Measurements from ENCODE around the gene CCP110. TPM values are rescaled to one million over a fixed set of nuclear protein-coding genes. Genes with fewer than 3 reads are reported as not detected.

Gene CCP110
- total RNA-seq, 1 donor from 2014 or later: 73.8 TPM

- no peak for DNase-seq (ENCODE audit: low spot score in 2 of 2)
- no peak for FAIRE-seq
These were observed 15.9 kb upstream of the CCP110 start for GRCh38 chr16:19507867-19508266.

DNA sequence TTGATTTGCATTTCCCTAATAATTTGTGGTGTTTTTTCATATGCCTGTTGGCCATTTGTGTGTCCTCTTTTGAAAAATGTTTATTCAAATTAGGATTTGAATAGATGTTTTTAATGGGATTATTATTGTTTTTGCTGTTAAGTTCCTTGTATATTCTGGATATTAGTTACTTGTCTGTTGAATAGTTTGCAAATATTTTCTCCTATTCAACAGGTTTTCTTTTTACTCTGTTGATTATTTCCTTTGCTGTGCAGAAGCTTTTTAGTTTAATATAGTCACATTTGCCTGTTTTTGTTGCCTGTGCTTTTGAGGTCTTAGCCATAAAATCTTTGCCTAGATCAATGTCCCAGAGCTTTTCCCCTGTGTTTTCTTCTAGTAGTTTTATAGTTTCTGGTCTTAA lies 11.4 kb upstream of the CCP110 start:
- FAIRE-seq (no peak), DNase-seq (ENCODE audit: low spot score in 2 of 2) (no peak)

- no peak for DNase-seq (ENCODE audit: low spot score in 2 of 2)
- peak; percentile 6 for FAIRE-seq
These were observed 10.2 kb upstream of the CCP110 start for GRCh38 chr16:19513377-19514053.

DNA sequence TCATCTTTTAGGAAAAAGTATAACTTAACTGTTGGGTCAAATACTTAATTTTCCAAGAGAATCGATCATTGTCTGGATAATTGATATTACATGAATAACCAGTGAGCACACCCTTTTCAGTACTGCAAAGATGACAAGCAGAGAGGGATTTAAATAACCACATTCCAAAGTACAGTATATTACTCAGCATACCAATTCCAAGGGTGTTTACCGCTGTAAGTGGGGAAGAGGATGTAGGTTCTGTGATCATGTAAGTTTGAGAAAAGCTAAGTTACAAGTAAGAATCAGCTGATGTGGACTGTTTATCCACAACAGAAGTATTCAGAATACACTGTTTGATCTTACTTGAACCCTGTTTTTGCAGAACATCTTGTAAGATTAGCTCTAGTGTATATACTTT lies 8.0 kb upstream of the CCP110 start:
- no peak for DNase-seq (ENCODE audit: low spot score in 2 of 2)
- FAIRE-seq: no peak

DNA sequence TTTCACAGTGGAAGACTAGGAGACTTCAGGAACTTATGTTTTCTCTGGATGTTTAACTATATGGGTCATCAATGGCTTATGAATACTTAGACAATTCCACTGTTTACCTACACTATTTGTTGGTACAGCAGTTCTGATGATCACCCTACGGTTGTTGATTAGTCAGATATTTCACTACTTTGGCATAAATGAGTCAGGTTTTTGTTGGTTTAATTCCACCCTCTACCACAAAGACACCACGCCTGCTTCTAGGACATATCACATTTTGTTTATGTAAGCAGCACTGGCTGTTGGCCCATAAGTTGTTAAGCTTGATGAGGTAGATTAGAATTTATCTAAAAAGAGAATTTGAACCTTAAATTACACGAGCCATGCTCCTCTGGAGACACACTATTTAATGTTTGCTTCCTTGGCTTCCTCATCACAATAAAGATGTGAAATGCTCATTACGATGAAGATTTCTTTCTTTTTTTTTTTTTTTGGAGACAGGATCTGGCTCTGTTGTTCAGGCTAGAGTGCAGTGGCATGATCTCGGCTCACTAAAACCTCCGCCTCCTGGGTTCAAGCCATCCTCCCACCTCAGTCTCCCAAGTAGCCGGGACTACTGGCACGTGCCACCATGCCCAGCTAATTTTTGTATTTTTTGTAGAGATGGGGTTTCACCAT lies 6.2 kb upstream of the CCP110 start:
- FAIRE-seq (no peak), DNase-seq (ENCODE audit: low spot score in 2 of 2) (no peak)

GRCh38 chr16:19518388-19518787 lies 5.4 kb upstream of the CCP110 start:
- DNase-seq (ENCODE audit: low spot score in 2 of 2) (no peak), FAIRE-seq (no peak)

GRCh38 chr16:19520861-19521331 lies 2.8 kb upstream of the CCP110 start:
- FAIRE-seq (no peak), DNase-seq (ENCODE audit: low spot score in 2 of 2) (no peak)

DNA sequence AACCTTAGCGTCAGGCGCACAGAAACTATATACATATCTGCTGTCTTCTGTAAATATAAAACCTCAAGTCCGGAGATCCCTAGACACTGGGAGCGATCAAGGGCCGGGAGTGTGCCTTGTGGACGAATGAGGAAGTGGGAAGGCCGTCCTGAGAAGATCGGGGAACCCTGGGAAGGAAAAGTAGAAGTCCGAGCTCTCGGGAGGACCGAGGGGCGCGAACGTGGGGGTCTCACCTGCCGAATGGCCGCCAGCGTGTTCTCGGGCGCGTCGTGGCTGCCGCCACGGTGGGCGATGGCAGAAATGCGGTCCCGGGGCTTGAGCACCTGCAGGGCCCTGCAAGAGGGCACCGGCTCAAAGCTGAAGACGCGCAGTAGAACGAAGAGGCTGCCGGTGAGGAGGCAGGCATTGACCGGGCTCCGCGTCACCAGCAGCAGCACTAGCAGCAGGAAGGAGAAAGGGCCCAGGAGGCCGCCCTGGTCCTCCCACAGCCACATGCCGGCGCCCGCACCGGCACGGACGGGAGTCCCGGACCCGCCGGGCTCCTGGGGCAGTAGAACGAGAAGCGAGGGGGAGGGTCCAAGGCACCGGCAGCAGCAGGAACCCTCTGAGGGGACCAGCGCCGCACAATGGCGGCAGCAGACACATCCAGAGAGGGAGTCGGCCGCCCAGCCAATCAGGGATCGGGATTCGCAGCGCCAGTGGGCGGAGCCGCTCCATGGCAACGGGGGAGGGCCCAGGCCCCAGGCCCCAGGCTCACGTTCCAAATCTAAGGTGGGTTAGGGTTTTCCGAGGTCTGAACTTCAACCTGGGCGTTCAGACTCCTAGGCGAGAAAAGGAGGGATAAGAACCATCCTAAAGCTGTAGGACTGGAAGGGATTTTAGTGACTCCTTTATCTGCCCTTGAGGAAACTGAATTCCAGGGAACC lies 2.0 kb upstream of the CCP110 start, which contains the start of gene GDE1:
TSS of gene GDE1 (minus strand) at position 628 of the 926 bp plus-strand sequence. CDS start at position 494, 134 bp downstream.
- FAIRE-seq (no peak), DNase-seq (ENCODE audit: low spot score in 2 of 2) (peak; percentile 88 to 92)

GRCh38 chr16:19522397-19522732 lies 1.4 kb upstream of the CCP110 start:
- DNase-seq (ENCODE audit: low spot score in 2 of 2): no peak
- FAIRE-seq: no peak

- no peak for FAIRE-seq
- no peak for DNase-seq (ENCODE audit: low spot score in 2 of 2)
These were observed 982 bp upstream of the CCP110 start for GRCh38 chr16:19522760-19523159.

DNA sequence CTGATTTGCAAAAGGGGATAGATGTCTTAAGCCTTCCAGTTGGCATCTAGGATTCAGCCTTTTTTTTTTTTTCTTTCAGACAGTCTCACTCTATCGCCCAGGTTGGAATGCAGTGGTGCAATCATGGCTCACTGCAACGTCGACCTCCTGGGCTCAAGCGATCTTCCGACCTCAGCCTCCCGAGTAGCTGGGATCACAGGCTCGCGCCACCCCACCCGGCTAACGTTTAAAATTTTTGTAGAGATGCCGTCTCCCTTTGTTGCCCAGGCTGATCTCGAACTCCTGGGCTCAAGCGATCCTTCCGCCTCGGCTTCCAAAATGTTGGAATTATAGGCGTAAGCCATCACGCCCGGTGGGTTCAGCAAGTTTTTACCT lies 571 bp upstream of the CCP110 start:
- DNase-seq (ENCODE audit: low spot score in 2 of 2) (no peak), FAIRE-seq (no peak)

DNA sequence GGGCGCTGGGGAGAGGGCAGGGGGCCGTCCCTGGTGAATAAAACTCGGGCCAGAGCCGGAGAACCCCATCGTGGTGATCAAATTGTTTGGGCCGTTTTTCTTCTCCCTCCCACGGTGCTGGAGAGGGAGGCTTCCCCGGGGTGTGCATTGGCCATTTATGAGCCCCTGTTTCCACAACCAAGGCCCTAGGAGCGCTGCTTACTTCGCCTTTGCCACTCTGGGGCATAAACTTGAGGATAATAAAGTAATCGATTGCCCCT lies 544 bp downstream of the CCP110 start:
- no peak for FAIRE-seq
- no peak for DNase-seq (ENCODE audit: low spot score in 2 of 2)

DNA sequence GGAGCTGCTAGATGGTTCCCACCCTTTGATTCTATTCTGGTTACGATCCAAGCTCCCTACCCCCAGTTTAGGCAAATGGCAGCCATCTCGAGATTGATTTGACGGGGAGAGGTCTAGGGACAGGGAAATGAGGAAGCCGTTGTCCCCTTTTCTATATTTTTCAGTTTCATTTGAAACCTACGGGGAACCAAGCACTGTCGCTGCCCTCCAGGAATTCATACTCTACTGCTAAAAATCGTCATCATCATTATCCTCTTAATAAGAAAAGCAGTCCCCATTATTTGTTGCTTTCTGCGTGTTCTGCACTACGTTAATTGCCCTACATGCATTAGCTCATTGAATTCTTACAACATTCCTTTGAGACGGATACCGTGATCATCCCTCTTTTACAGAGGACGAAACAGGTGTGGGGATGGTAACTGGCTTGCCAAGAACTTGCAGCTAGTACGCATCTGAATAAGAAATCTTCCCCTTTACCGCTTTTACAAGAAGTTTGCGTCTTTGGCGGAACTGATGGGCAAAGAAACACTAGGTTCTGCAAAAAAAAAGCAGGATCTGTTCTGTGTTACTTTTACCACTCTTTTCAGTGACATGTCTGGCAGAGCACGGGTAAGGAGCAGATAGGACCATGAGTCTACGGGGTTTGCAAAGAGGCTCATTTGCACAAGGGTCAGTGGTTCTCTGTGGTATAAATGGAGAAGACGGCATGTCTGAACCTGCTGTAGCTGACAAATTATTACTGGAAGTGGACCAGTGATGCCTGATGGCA lies 1.1 kb downstream of the CCP110 start:
- FAIRE-seq (no peak), DNase-seq (ENCODE audit: low spot score in 2 of 2) (no peak)

- FAIRE-seq (no peak), DNase-seq (ENCODE audit: low spot score in 2 of 2) (no peak)
These were observed 1.6 kb downstream of the CCP110 start for GRCh38 chr16:19525385-19525723.

DNA sequence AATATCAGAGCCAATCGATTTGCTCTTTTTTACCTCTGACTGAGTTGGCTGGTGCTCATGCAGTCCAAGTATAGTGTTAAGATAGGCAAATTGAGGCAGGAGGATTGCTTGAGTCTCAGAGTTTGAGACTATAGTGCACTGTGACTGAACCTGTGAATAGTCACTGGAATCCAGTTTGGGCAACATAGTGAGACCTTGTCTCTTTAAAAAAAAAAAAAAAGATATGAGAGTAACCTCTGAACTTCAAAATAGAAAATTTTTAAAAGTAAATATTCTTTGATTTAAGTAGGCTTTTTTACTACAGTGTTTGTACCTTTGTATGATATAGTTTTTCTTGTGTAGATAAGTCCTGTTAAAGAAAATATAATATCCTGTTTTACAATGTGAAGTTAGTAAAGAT lies 3.4 kb downstream of the CCP110 start:
- no peak for FAIRE-seq
- DNase-seq (ENCODE audit: low spot score in 2 of 2): no peak

- FAIRE-seq (no peak), DNase-seq (ENCODE audit: low spot score in 2 of 2) (no peak)
These were observed 4.9 kb downstream of the CCP110 start for GRCh38 chr16:19528666-19529065.

- FAIRE-seq: peak; percentile 98
These were observed 8.9 kb downstream of the CCP110 start for GRCh38 chr16:19532601-19533000.

DNA sequence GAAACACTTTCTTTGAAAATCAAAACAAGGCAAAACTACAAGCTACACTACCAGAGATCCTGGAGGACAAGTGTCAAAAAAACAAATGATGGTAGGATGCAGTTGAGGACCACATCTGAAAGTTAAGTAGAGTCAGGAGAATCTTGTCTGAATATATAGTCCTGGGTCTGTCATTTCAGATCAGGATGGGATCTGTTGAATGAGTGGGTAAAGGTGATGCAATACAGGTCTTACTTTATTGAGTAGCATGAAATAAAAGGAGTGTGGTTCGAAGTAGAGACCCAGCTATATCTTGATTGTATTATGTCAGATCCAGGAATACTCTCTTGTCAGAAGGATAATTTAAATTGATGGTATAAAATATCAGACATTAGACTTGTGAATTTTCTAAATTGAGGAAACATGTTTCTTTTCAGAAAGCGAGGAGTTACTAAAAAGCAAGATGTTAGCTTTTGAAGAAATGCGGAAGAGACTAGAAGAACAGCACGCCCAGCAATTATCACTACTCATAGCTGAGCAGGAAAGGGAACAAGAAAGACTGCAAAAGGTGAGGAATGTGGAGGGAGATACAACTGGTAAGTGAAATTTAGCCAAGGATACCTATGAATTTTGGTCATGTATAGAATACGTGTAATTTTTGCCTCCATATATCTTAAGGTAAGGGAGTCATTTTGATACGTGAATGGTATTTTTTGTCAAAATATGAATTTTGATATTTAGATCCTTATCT lies 16.7 kb downstream of the CCP110 start:
- no peak for FAIRE-seq
- DNase-seq (ENCODE audit: low spot score in 2 of 2): no peak

More at GRCh38 chr16:19532601-19533000, 8.9 kb downstream of the CCP110 start:
- DNase-seq (ENCODE audit: low spot score in 2 of 2): no peak

DNA sequence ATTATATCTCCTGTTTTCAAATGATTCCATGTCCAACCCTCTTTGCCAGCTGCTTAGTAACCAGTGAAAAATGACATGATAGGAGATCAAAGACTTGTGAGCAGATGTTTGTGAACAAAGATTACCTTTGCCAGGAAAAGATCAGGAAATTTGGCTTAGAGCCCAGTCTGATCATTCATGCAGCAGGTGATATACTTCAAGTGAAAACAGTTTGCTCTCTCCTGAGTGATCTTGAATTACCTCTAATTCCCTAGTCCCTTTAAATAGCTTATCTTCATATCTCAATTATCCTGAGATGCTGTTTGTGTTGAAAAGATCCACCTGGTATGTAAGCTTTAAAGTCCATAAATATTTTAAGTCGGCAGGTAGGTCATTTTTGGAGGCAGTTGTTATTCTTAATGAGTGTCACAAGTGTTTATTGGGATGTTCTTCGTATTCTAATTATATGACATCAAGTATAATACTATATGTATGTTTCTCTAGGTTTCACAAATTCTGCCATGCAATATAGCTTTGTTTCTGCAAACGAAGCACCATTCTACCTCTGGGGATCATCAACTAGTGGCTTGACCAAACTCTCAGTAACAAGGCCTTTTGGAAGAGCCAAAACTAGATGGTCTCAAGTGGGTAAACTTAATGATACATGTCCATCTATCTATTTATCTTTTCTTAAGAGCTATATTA lies 18.5 kb downstream of the CCP110 start:
- FAIRE-seq (no peak), DNase-seq (ENCODE audit: low spot score in 2 of 2) (no peak)
